ENCODE results near the gene MEFV. TPM values are rescaled to one million over a fixed set of nuclear protein-coding genes. Genes with fewer than 3 reads are reported as not detected.

Gene MEFV
- total and polyA plus RNA-seq, 2 of the 13 experiments (the other 11 are each of a cell fraction or from before 2014, with no cell fraction given): 0.22 TPM; not detected in 1

DNA sequence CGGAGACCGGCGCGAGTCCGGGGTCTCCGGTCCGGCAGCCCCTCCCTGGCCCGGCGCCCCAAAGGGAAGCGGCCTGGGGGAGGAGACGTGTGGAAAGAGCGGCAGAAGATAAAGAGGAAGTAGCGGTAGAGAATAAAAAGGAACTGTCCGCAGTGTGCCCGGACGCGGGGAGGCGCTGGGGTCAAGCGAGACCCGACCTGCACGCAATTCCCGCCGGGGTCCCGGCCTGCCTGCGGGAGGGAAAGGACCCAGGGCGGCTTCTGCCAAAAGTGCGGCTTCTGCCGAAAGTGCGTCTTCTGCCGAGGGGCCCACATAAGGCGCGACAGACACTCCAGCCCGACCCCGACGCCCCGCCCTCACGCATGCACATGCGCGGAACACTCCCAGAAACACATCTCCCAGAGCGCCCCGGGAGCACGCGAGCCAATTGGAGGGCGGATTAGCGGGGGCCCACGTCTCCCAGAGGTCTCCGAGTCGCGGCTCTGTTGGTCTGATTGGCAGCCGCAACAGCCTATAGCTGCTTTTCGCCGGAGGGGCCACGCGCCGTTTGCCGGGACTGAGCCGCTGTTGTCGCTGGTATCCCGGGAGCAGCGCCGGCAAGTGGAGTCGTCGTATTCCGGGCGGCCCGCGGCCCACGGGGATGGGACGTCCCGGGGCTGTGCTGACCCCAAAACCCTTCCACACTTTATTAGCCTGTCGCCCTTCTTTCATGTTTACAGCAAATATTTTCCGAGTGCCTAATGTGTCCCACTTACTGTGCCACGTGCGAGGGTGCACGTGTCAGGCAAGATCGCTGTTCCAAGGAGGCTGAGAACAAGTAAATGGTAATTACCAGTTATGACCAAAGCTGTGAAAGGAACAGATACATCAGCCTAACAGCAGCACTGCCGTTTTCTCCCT, 8.0 kb upstream of the MEFV start (continued):
- TF ChIP-seq, protein P1, sequence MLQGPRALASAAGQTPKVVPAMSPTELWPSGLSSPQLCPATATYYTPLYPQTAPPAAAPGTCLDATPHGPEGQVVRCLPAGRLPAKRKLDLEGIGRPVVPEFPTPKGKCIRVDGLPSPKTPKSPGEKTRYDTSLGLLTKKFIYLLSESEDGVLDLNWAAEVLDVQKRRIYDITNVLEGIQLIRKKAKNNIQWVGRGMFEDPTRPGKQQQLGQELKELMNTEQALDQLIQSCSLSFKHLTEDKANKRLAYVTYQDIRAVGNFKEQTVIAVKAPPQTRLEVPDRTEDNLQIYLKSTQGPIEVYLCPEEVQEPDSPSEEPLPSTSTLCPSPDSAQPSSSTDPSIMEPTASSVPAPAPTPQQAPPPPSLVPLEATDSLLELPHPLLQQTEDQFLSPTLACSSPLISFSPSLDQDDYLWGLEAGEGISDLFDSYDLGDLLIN (CRISPR knock-in tag; IDR thresholded peaks at IDR 0.05; ENCODE audit: borderline replicate concordance): 0 out of 2 replicates have a peak, but pooled peaks have one; percentile 41
- peak; percentile 69; the same call in 1 of the 2 replicates for TF ChIP-seq ZBTB20 (CRISPR knock-in tag; IDR thresholded peaks at IDR 0.05; ENCODE audit: borderline replicate concordance, low read depth)
- TF ChIP-seq ZNF205 (CRISPR knock-in tag; IDR thresholded peaks at IDR 0.05): no peak
- TF ChIP-seq, protein P2, sequence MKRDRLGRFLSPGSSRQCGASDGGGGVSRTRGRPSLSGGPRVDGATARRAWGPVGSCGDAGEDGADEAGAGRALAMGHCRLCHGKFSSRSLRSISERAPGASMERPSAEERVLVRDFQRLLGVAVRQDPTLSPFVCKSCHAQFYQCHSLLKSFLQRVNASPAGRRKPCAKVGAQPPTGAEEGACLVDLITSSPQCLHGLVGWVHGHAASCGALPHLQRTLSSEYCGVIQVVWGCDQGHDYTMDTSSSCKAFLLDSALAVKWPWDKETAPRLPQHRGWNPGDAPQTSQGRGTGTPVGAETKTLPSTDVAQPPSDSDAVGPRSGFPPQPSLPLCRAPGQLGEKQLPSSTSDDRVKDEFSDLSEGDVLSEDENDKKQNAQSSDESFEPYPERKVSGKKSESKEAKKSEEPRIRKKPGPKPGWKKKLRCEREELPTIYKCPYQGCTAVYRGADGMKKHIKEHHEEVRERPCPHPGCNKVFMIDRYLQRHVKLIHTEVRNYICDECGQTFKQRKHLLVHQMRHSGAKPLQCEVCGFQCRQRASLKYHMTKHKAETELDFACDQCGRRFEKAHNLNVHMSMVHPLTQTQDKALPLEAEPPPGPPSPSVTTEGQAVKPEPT (CRISPR knock-in tag; IDR thresholded peaks at IDR 0.05; ENCODE audit: low read depth): no peak; the same call in 1 of the 2 replicates
- peak; percentile 52; the same call in 1 of the 2 replicates for TF ChIP-seq FOXC1 (CRISPR knock-in tag; IDR thresholded peaks at IDR 0.05; ENCODE audit: borderline replicate concordance)
- TF ChIP-seq ZNF354B (CRISPR knock-in tag; IDR thresholded peaks at IDR 0.05): 0 out of 2 replicates have a peak, but pooled peaks have one; percentile 34
- peak; percentile 17; the same call in 1 of the 2 replicates for TF ChIP-seq ZC3H13 (CRISPR knock-in tag; IDR thresholded peaks at IDR 0.05)
- TF ChIP-seq, protein P3, sequence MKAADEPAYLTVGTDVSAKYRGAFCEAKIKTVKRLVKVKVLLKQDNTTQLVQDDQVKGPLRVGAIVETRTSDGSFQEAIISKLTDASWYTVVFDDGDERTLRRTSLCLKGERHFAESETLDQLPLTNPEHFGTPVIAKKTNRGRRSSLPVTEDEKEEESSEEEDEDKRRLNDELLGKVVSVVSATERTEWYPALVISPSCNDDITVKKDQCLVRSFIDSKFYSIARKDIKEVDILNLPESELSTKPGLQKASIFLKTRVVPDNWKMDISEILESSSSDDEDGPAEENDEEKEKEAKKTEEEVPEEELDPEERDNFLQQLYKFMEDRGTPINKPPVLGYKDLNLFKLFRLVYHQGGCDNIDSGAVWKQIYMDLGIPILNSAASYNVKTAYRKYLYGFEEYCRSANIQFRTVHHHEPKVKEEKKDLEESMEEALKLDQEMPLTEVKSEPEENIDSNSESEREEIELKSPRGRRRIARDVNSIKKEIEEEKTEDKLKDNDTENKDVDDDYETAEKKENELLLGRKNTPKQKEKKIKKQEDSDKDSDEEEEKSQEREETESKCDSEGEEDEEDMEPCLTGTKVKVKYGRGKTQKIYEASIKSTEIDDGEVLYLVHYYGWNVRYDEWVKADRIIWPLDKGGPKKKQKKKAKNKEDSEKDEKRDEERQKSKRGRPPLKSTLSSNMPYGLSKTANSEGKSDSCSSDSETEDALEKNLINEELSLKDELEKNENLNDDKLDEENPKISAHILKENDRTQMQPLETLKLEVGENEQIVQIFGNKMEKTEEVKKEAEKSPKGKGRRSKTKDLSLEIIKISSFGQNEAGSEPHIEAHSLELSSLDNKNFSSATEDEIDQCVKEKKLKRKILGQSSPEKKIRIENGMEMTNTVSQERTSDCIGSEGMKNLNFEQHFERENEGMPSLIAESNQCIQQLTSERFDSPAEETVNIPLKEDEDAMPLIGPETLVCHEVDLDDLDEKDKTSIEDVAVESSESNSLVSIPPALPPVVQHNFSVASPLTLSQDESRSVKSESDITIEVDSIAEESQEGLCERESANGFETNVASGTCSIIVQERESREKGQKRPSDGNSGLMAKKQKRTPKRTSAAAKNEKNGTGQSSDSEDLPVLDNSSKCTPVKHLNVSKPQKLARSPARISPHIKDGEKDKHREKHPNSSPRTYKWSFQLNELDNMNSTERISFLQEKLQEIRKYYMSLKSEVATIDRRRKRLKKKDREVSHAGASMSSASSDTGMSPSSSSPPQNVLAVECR (CRISPR knock-in tag; IDR thresholded peaks at IDR 0.05; ENCODE audit: borderline replicate concordance): peak; percentile 93
- no peak for TF ChIP-seq CAMTA2 (CRISPR knock-in tag; IDR thresholded peaks at IDR 0.05; ENCODE audit: borderline replicate concordance)
- no peak for TF ChIP-seq ONECUT2 (CRISPR knock-in tag; IDR thresholded peaks at IDR 0.05)
- TF ChIP-seq KLF13 (CRISPR knock-in tag; IDR thresholded peaks at IDR 0.05): no peak
- TF ChIP-seq ZNF766 (CRISPR knock-in tag; IDR thresholded peaks at IDR 0.05; ENCODE audit: borderline replicate concordance): no peak; the same call in 1 of the 2 replicates
- TF ChIP-seq, protein P4, sequence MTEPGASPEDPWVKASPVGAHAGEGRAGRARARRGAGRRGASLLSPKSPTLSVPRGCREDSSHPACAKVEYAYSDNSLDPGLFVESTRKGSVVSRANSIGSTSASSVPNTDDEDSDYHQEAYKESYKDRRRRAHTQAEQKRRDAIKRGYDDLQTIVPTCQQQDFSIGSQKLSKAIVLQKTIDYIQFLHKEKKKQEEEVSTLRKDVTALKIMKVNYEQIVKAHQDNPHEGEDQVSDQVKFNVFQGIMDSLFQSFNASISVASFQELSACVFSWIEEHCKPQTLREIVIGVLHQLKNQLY (CRISPR knock-in tag; IDR thresholded peaks at IDR 0.05): peak; percentile 14; the same call in 1 of the 2 replicates
- TF ChIP-seq ZNF660 (CRISPR knock-in tag; IDR thresholded peaks at IDR 0.05; ENCODE audit: borderline replicate concordance, low read depth): no peak
- no peak for TF ChIP-seq SMARCC2 (IDR thresholded peaks at IDR 0.05)
- peak; percentile 41; the same call in 1 of the 2 replicates for TF ChIP-seq ISL2 (CRISPR knock-in tag; IDR thresholded peaks at IDR 0.05)
- TF ChIP-seq, protein P5, sequence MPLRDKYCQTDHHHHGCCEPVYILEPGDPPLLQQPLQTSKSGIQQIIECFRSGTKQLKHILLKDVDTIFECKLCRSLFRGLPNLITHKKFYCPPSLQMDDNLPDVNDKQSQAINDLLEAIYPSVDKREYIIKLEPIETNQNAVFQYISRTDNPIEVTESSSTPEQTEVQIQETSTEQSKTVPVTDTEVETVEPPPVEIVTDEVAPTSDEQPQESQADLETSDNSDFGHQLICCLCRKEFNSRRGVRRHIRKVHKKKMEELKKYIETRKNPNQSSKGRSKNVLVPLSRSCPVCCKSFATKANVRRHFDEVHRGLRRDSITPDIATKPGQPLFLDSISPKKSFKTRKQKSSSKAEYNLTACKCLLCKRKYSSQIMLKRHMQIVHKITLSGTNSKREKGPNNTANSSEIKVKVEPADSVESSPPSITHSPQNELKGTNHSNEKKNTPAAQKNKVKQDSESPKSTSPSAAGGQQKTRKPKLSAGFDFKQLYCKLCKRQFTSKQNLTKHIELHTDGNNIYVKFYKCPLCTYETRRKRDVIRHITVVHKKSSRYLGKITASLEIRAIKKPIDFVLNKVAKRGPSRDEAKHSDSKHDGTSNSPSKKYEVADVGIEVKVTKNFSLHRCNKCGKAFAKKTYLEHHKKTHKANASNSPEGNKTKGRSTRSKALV (CRISPR knock-in tag; IDR thresholded peaks at IDR 0.05): 0 out of 2 replicates have a peak, but pooled peaks have one; percentile 3
- no peak for TF ChIP-seq ZFP37 (CRISPR knock-in tag; IDR thresholded peaks at IDR 0.05; ENCODE audit: borderline replicate concordance)
